Measurements from ENCODE around the gene RAPGEF4.

RAPGEF4 gene

DNA sequence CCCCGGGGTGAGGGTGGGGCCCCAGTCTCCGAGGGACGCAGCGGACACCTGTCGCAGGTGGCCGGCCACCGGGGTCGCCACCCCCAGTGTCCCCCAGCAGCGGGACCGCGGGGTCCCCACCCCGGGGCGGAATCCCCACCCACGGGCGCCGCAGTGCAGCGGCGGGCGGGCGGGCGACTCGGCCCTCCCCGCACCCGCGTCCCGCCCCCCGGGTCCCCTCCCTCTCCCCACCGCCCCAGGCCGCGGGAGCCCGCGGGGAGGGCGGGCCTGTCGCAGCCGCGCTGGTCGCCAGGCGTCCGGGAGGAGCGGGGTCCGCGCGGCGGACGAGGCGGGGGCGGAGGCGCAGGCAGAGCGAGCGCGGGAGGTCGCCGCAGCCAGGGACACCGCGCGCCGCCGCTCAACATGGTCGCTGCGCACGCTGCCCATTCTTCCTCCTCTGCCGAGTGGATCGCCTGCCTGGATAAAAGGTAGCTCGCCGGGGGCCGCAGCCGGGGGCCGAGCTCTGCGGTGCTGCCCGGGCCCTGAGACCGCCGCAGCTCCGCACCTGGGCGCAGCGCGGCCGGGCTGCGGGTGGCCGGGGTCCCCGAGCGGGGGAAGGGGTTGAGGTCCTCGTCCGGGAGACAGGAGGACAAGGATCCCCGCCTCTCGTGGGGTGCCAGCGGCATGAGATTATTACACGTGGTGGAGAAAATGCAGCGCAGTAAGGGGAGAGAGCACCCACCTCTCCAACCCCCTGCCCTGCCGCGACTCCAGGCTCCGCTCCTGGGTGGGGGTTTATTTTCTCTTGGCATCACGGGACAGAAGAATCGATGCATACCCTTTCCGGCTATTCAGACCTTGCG lies at the start of gene RAPGEF4:
RAPGEF4 (plus strand) TSS at position 264 of the 842 bp plus-strand sequence; CDS start at position 403, 139 bp downstream.
- DNase-seq (ENCODE audit: low read depth in 2 of 2): no peak

DNA sequence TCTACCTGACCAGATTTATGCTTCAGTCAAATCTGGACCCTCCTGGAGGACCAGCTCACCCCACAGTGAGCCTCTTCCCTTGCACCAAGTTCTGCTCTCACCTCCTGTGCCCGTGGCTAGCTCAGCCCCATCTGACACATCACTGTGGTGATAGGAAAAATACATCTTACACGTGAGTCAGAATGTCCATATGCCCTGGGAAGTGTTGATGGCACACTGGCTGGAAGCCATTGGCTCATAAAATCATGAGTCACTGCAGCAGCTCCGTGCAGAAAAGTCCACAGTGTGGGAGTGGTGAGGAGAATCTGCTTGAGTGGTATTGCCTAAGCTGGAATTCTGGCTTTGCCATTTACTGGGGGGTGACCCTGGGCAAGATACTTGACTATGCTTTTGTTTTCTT lies 42.6 kb upstream of the RAPGEF4 start:
- DNase-seq (ENCODE audit: low read depth in 2 of 2): peak in 1 of 2 donors; percentile 34

DNA sequence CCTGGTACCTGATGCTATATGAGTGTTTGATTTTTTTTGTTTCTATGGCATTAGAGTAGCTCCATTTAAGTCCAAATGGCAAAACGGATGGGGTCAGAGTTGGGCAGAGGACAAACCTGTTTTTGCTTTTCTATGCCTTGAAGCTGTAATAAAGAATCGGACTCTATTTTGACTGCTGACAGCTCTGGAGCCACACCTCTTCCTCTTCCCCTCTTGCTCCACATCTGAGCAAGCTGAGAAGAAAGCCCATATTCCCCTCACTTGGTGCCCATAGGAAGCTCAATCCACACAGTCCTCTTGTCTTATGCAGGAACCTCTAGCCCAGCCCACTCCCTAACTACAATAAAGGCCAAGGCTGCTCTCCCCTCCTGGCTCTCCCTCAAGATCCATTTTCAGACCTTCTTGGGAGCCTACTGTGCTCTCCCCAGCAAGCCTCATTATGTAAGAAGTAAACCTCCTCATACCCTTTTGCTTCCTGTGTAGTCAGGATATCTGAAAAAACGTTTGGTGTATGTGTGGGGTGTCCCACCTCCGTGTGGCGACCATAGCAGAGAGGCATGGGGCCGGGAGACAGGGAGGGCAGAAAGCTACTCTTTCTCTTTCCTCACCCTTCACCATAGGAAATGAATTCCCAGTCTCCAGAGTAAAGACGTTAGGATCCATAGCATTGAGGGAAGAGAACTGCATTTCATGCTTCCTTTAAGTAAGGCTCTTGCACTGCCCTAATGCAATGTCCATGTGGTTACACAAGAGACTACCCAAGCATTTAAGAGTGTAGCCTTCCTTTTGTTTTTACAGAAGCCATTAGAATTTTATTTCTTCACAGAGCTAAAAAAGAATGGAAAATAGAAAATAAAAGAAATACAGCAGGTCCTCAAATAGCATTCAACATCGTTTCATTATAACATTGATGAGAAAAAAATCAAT lies 41.9 kb upstream of the RAPGEF4 start:
- DNase-seq (ENCODE audit: low read depth in 2 of 2): no peak

DNA sequence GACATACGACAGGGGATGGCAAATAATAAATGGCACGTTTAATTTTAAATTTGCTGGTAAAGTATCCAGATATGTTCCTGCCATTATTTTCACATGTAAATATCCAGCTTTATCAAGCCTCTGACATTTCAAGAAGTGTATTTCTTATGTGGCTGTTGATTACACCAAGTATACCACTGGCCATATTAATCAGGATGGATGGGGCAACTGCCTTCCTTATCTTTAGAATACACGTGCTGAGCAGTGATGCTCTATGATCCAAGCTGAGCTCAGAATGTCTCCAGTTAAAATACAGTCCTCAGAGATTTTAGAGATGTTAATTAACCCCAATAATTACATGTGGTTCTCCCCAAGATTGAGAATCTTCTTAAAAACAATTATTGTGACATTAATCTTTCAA lies 38.3 kb upstream of the RAPGEF4 start:
- DNase-seq (ENCODE audit: low read depth in 2 of 2): no peak

DNA sequence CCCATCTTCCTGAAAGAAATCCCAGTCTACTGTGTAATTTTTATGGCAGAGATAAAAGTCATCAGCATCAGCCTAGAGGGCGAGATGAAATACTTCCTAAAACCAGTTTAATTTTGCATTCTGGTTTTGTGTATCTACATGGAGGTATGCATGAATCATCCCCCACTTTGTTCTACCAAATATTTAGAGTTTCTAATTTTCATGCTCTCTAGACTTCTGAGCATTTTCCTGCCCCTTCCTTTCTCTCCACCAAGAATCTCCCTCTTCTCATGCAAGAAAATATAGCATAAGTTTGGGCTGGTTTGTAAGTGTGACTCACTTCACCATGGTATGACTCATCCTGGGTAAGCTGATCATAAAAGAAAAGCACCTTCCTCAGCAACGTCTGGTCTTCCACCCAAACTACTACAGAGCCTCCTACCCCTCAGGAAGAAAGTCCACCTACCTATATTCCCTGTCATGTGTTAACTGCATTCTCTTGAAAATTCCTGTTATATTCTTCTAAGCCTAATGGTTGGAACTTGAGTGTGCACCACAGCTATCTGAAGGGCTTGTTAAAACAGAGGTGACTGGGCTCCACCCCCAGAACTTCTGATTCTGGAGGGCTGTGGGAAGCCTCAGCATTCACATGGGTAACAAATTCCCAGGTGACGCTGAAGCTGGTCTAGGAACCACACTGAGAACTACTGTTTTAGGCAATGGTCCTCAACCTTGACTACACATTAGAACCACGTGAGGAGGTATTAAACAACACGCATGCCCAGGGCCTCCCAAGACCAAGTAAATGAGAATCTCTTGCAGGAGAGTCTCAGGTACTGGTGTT lies 37.4 kb upstream of the RAPGEF4 start:
- no peak for DNase-seq (ENCODE audit: low read depth in 2 of 2)

DNA sequence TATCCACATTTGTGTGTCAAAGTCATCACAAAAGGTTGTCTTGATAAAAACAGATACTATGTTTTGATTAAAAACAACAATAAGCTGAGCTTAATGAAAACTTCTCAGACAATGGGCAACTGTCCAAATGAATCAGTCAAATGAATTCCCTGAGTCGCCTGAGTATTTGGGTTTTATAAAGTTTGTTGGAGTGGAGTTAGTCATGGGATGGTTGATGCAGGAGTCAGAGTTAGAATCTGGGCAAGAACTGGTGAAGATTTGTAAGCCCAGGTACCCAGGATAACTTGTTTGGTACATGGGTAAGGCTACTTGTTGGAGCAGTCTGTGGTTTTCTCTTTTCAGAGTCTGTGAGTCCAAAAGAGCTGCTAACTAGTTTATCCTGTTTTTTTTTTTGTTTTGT lies 34.4 kb upstream of the RAPGEF4 start:
- DNase-seq (ENCODE audit: low read depth in 2 of 2): no peak

DNA sequence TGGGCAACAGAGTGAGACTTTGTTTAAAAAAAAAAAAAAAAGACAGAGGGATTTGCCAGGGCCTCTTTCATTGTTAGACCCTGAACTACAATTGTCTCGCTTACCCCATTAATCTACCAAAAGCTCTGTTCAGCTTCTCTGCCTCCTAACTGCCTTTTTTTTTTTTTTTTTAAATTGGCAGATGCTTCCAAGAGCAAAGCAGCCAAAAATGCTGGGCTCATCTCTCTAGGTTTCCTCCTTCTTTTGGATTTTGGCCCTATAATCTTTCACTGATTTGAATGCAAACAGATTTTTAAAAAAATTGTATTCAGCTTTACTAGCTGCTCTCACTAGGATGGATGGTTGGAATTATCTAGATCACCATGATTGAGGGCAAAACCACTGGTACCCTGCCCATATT lies 33.2 kb upstream of the RAPGEF4 start:
- no peak for DNase-seq (ENCODE audit: low read depth in 2 of 2)

DNA sequence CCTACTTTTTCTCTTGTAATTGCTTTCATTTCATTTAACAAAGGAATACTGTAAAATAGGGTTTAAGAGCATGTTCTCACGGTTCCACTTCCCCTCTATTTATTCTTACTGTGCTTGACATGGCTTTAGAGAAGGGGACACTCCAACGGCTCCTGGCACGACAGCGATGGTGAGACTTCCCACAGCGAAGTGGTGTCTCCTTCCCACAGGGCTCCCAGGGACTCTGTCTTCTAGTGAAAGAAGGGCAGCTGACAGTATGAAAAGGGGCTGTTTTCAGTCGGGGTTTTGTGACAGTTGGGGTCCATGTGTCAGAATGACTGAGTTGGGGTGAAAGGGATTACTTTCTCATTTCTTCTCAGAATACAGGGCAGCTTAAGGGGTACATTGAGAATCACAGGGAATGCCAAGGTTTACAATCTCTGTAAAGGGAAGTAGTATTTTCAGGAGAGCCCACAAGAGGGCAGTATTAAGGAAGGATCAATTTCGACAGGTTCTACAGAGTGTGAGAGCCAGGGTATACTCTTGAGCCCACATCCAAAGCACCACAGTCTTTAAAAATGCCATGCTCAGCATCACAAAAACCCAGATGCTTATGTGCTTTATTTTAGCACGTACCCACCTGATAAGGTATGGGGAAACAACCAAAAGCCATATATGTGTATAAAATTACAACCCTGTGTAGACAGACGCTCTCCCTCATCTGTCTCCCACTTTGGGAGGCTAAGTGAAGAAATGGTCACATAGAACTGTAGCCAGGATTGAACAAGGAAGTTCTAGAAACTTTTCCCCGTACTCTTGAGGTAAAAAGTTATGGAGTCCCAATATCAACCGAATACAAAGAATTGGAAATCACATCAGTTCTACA lies 31.3 kb upstream of the RAPGEF4 start:
- DNase-seq (ENCODE audit: low read depth in 2 of 2): no peak

DNA sequence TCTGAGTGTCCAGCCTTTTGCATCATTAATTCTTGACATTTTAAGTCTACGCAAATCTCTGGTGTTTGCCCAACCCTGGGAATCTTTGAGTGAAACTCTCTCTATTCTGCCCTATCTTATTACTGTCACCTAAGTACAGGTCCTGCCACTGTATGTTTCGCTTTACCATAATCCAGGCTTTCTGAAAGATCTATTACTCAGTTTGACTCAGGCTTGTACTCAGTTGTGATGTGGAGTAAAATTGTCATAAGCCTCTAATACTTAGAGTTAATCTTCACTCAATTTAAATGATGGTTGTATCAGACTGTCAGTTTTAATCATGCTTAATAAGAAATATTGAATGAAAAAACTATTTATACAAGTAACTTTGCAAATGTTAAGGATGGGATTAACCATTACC lies 30.3 kb upstream of the RAPGEF4 start:
- no peak for DNase-seq (ENCODE audit: low read depth in 2 of 2)

DNA sequence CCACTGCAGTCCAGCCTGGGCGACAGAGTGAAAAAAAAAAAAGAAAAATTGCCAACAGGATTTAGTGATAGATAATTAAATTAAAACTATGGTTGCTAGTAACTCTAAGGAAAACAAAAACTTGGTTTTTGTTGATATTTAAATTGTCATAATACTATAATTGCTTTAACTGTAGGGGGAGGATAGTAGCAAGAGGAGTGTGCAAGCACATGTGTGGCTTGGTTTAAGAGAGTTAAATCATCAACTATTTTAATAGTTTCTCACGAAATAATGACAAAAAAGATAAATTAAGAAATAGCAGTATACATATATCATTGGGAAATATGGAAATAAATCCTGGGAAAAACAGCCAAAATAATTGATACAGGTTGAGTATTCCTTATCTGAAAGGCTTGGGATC lies 27.4 kb upstream of the RAPGEF4 start:
- no peak for DNase-seq (ENCODE audit: low read depth in 2 of 2)

DNA sequence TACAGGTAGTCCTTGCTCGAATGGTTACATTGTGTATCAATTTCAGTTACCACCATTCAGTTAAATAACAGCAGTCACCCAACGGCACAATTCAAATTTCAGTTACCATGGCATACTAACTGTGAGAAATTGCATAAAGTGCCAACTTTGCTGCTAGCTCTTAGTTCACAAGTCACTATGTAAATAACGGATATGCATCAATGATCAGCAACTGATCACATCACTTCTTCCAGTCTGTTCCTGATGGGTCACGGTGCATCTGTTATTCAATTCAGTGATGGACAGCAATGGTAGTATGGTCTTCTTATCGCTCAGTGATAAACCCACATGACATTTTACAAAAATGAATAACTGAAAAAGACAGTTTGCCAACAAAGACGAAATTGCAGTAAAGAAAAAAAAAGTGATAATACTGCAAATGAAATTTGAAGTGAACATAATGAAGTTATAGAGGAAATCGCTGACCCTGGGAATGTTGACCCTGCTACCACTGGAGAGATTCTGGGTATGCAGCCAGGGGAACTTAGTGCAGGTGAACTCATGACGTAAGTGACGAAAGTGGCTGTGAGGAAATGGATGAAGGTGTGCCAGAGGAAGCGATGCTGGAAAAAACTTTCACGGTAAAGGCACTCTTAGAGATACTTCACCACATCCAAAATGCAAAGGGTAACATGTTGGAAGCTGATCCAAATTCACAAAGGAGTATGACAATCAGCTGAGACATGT lies 25.9 kb upstream of the RAPGEF4 start:
- no peak for DNase-seq (ENCODE audit: low read depth in 2 of 2)

DNA sequence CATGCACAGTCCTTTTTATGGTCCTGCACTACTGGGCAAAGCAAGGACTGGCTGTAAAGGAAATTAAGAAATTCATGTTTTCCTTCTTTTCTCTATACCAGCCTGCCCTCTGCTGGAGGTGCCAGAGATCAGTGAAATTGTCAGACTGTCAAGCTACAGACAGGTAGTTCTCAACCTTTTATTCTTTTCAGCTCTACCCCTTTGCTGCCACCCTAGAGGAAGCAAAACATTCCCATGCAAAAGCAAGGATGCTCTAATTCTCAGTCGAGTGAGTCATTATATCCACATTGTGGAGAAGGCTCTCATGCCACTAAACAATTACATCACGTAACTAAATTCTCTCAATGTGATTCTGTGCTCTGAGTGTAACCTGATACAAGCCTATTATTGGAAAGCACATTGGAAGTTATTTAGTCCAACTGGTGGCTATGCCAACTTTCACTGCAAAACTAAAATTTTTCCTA lies 25.0 kb upstream of the RAPGEF4 start:
- DNase-seq (ENCODE audit: low read depth in 2 of 2): no peak

DNA sequence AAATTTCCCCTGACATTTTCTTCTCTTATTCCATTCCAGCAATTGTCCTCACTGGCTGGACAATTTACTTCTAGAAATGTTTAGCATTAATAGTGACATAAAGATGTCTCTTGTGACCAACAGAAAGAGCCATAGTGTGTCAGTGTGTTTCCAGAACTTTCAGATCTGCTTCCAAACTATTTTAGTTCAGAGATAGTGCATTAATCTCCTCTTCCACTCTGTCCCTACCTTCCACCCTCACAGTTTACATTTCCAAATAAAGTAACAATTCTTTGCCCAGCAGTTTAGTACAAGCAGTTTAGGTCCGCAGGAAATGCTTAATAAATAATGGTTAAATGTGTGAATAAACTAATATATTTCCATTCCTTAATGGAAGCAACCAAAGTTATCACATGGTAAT lies 24.5 kb upstream of the RAPGEF4 start:
- DNase-seq (ENCODE audit: low read depth in 2 of 2): no peak

DNA sequence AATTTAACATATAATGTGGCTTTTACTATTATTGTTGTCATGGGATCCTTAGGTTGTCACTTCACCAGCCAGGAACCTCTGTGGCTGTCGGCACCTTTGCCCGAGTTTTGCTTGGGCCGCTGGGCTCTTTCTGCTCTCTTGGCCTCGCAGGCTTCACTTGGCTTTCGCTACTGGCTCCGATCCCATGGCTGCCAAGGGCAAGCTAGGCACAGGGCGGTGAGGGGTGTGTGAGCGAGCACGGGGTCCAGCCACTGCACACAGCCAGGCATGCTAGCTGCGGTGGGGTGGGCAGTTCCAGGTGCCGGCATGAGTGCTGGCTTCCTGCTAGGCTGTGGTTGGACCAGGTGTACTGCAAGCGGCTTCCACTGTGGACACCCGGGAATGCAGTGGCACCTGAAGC lies 23.4 kb upstream of the RAPGEF4 start:
- DNase-seq (ENCODE audit: low read depth in 2 of 2): no peak

DNA sequence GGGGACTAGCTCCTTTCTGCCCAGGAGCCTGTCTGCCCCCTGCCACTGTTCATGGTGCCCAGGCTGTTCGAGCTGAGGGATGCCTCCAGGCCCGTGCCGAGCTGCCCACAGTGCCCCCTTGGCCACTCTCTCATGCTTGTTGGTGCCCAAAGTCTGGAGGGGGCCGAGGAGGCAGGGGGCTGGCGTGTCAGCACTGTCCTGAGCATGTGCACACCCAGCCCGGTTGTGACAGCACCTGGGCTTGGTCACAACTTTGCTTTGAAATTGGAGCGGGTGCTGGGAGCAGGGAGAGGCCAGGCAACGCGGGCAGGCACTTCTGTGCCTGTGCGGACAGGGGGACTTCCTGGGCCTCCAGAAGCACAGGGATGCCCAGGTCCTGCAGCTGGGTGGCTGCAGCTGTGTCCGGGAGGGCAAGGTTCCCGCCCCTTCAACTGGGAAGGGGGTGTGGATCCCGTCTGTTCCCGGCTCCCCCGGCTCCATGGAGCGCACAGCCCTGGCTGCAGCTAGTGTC lies 22.2 kb upstream of the RAPGEF4 start:
- no peak for DNase-seq (ENCODE audit: low read depth in 2 of 2)

DNA sequence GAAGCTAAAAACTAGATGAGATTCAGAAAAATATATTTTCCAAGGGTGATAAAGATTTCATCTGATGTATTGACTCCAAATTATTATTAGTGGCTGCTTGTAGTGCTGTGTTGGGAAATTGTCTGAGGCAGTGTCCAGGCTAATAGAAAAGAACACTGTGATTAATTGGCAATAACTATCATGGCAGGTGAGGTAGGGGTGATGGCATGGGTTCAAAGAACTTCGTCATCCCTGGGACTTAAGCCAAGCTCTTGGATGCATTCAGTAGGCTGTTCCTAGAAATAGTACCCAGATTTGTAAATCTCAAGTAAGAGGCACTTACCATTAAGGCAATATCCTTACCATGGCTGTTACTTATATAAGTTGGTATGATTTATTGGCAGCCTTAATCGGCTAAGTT lies 13.2 kb upstream of the RAPGEF4 start:
- DNase-seq (ENCODE audit: low read depth in 2 of 2): no peak

DNA sequence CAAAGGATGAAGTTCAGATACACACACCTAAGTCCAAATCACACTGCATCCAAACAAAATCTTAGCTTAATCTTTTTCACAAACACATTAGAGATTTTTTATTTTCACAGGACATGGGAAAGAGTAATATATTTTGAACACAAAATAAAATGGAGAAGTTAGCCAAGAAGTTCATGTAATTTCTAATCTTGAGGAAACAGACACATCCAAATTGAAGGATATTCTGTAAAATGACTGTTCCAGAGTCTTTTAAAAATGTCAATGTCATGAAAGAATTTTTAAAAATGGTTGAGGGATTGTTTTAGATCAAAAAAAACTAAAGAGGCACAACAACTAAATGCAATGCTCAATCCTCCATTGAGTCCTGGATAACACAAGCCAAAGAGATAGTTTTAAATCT lies 12.4 kb upstream of the RAPGEF4 start:
- no peak for DNase-seq (ENCODE audit: low read depth in 2 of 2)

DNA sequence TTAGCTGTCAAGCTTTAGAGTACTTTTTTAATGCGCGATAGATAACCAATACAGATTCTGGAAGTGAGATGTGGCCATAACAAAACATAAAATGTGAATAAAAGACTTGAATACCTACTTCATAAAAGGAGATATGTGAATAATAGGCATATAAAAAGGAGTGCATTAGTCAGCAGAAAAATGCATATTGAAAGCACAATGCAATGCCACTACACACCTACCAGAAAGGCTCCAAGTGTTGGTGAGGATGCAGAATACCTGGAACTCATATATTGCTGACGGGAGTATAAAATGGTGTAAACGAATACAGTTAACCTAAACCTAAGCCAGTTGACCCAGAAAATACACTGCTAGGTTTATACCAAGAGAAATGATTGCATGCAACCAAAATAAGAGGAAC lies 10.9 kb upstream of the RAPGEF4 start:
- no peak for DNase-seq (ENCODE audit: low read depth in 2 of 2)

DNA sequence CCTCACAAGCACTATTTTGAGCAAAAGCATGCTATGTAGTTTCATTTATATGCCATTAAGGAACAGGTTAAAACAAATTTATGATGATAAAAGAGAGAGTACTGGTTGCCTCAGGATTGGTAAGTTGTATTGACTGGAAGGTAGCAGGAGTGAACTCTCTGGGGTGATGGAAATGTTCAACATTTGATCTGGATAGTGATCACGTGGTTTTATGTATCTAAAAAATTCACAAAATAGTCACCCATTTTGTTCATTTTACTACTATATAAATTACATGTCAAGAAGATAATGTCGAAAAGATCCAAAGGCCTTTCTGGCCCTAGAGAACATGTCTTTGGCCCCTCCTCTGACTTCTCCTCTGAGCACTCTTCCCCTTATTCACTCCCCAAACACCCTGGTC lies 10.4 kb upstream of the RAPGEF4 start:
- DNase-seq (ENCODE audit: low read depth in 2 of 2): no peak

DNA sequence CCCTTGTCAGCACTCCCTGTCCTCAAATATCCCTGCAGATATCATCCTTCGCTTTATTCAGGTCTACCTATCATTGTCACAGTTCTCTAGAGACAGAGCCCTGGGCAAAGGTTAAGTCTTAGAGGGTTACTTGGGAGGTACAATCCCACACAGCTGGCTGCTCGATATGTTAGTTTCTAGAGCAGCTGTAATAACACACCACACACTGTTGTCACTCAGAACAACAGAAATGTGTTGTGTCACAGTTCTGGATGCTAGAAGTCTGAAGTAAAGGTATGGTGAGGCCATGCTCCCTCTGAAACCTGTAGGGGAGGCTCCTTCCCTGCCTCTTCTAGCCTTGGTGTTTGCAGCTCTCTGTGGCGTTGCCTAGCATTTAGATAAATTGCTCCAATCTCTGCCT lies 9.9 kb upstream of the RAPGEF4 start:
- no peak for DNase-seq (ENCODE audit: low read depth in 2 of 2)
